HG03575 (cell line): ENCODE results near the gene RAB8A.

Source experiments
- ATAC-seq: cut with Tn5 transposase; IDR thresholded peaks from one replicate; pipeline ENCODE4 v1.9.1; 2021; ENCODE audit not compliant: unreplicated experiment, insufficient number of reproducible peaks, low FRiP score; ENCODE audit errors: extremely low read depth

Gene RAB8A

GRCh38 chr19:16111160-16111908 is at the start of gene RAB8A:
RAB8A (plus strand) TSS chr19:16111889; CDS start chr19:16111902, 13 bp downstream.
- ATAC-seq, result peak; percentile 40

- no peak for ATAC-seq
Observed at GRCh38 chr19:16061943-16062342, 49.7 kb upstream of the RAB8A start.

- no peak for ATAC-seq
Observed at GRCh38 chr19:16062789-16063188, 48.9 kb upstream of the RAB8A start.

- ATAC-seq, result no peak
Observed at GRCh38 chr19:16064209-16064889, 47.3 kb upstream of the RAB8A start.

- no peak for ATAC-seq
Observed at GRCh38 chr19:16066611-16067104, 45.0 kb upstream of the RAB8A start.

- no peak for ATAC-seq
Observed at GRCh38 chr19:16067205-16067938, 44.3 kb upstream of the RAB8A start.

GRCh38 chr19:16068696-16069259 is 42.9 kb upstream of the RAB8A start:
- no peak for ATAC-seq

GRCh38 chr19:16069813-16070365 is 41.8 kb upstream of the RAB8A start:
- ATAC-seq, result no peak

- ATAC-seq, result no peak
Observed at GRCh38 chr19:16070366-16070990, 41.2 kb upstream of the RAB8A start.

GRCh38 chr19:16071072-16071691 is 40.5 kb upstream of the RAB8A start:
- ATAC-seq, result no peak

GRCh38 chr19:16073481-16073880 is 38.2 kb upstream of the RAB8A start:
- no peak for ATAC-seq

- ATAC-seq, result no peak
Observed at GRCh38 chr19:16073988-16074387, 37.7 kb upstream of the RAB8A start.

- ATAC-seq, result no peak
Observed at GRCh38 chr19:16074488-16075365, 37.0 kb upstream of the RAB8A start.

- no peak for ATAC-seq
Observed at GRCh38 chr19:16075430-16076153, 36.1 kb upstream of the RAB8A start.

GRCh38 chr19:16076154-16076957 is 35.3 kb upstream of the RAB8A start, which contains the start of gene TPM4:
TPM4 (plus strand) TSS chr19:16076495; CDS start chr19:16076566, 71 bp downstream.
- ATAC-seq, result no peak
